IMR-90 (cell line): ENCODE measurements around the gene MPZL3. TPM values are rescaled to one million over a fixed set of nuclear protein-coding genes. Genes with fewer than 3 reads are reported as not detected.

ENCODE experiments used
- ATAC-seq: fragments of 200-7000 bp; cut with Tn5 transposase; 2 replicates; pipeline ENCODE4 v1.9.1; 2020; ENCODE audit warnings: low read depth, mild to moderate bottlenecking, moderate library complexity
- BruUV-seq: library from RNA; stranded (reverse); fragments of 400-500 nt; replicated peaks from 2 replicates; lab custom pipeline; 2021; lab: Mats Ljungman, UMichigan
- CTCF ChIA-PET: fragments of 300-600 bp; formaldehyde crosslinking; extraction: SDS; loops from one replicate; lab custom pipeline; 2021; ENCODE audit warnings: antibody characterized with exemption; lab: Yijun Ruan, JAX
- POLR2A ChIA-PET: fragments of 300-600 bp; sonication (Branson Sonifier 250); formaldehyde crosslinking; loops from one replicate; lab custom pipeline; 2022; ENCODE audit warnings: antibody characterized with exemption; ENCODE audit not compliant: unreplicated experiment; lab: Charles Lee
- DNase-seq: peaks from one replicate; pipeline ENCODE4 v3.0.0; 2013
- H2AFZ ChIP-seq: replicated peaks from 2 replicates; pipeline ENCODE3; 2013; ENCODE audit warnings: low read length, mild to moderate bottlenecking; ENCODE audit not compliant: poor library complexity
- H2AK5ac ChIP-seq: 2 replicates; pipeline ENCODE4 v1.6.1; 2013; ENCODE audit warnings: low read depth, low read length, inconsistent platforms
- H2AK9ac ChIP-seq: replicated peaks from 2 replicates; pipeline ENCODE3; 2013; ENCODE audit warnings: mild to moderate bottlenecking, low read depth, low read length, moderate library complexity; ENCODE audit not compliant: poor library complexity
- H2BK120ac ChIP-seq: 2 replicates; pipeline ENCODE4 v1.6.1; 2013; ENCODE audit warnings: low read depth, low read length, inconsistent platforms
- H2BK15ac ChIP-seq: 3 replicates; pipeline ENCODE4 v1.6.1; 2013; ENCODE audit warnings: low read depth, low read length, inconsistent platforms
- H2BK20ac ChIP-seq: 2 replicates; pipeline ENCODE4 v1.6.1; 2013; ENCODE audit warnings: low read depth, mild to moderate bottlenecking, inconsistent platforms, low read length, moderate library complexity
- H2BK5ac ChIP-seq: 2 replicates; pipeline ENCODE4 v1.6.1; 2013; ENCODE audit warnings: mild to moderate bottlenecking, low read depth, low read length, inconsistent platforms; ENCODE audit not compliant: poor library complexity, severe bottlenecking
- H3K14ac ChIP-seq: replicated peaks from 2 replicates; pipeline ENCODE4 v1.6.1; 2013; ENCODE audit warnings: low read depth, low read length, inconsistent platforms
- H3K18ac ChIP-seq: 2 replicates; pipeline ENCODE4 v1.6.1; 2013; ENCODE audit warnings: low read depth, low read length, control low read depth
- H3K23ac ChIP-seq: 2 replicates; pipeline ENCODE4 v1.6.1; 2013; ENCODE audit warnings: low read depth, low read length, inconsistent platforms
- H3K27ac ChIP-seq: 2 replicates; pipeline ENCODE4 v1.5.1; 2013; ENCODE audit warnings: mild to moderate bottlenecking, control low read depth, low read length; ENCODE audit not compliant: insufficient read depth
- H3K27me3 ChIP-seq: 2 replicates; pipeline ENCODE4 v1.6.1; 2013; ENCODE audit warnings: low read length; ENCODE audit not compliant: control insufficient read depth, insufficient read depth
- H3K36me3 ChIP-seq: 2 replicates; pipeline ENCODE4 v1.6.1; 2013; ENCODE audit warnings: low read length, mixed read lengths; ENCODE audit not compliant: control insufficient read depth, insufficient read depth
- H3K4ac ChIP-seq: 2 replicates; pipeline ENCODE4 v1.6.1; 2013; ENCODE audit warnings: low read depth, low read length, inconsistent platforms
- H3K4me1 ChIP-seq: 2 replicates; pipeline ENCODE4 v1.6.1; 2013; ENCODE audit warnings: low read length, mixed read lengths; ENCODE audit not compliant: control insufficient read depth, insufficient read depth
- H3K4me2 ChIP-seq: 2 replicates; pipeline ENCODE4 v1.6.1; 2013; ENCODE audit warnings: low read depth, mild to moderate bottlenecking, control low read depth, low read length, moderate library complexity
- H3K4me3 ChIP-seq: 2 replicates; pipeline ENCODE4 v1.5.1; 2013; ENCODE audit warnings: low read depth, mild to moderate bottlenecking, control low read depth, low read length, moderate library complexity; ENCODE audit not compliant: insufficient read depth
- H3K56ac ChIP-seq: 2 replicates; pipeline ENCODE4 v1.6.1; 2013; ENCODE audit warnings: low read length, inconsistent platforms; ENCODE audit not compliant: insufficient read depth; ENCODE audit errors: extremely low read depth
- H3K79me1 ChIP-seq, 2 experiments: 2 replicates each; pipeline ENCODE4 v1.6.1; 2013; ENCODE audit warnings: low read length in 2 of 2, inconsistent platforms in 1 of 2, low read depth in 1 of 2
- H3K9ac ChIP-seq: 2 replicates; pipeline ENCODE4 v1.6.1; 2013; ENCODE audit warnings: low read depth, low read length, control low read depth
- H3K9me1 ChIP-seq: 2 replicates; pipeline ENCODE4 v1.6.1; 2013; ENCODE audit warnings: low read length, inconsistent platforms; ENCODE audit not compliant: insufficient read depth
- H3K9me3 ChIP-seq: 2 replicates; pipeline ENCODE4 v1.6.1; 2013; ENCODE audit warnings: low read length; ENCODE audit not compliant: control insufficient read depth, insufficient read depth
- H4K20me1 ChIP-seq: 2 replicates; pipeline ENCODE4 v1.6.1; 2013; ENCODE audit warnings: low read length, inconsistent platforms; ENCODE audit not compliant: insufficient read depth
- H4K5ac ChIP-seq: 2 replicates; pipeline ENCODE4 v1.6.1; 2013; ENCODE audit warnings: mild to moderate bottlenecking, low read depth, low read length, control low read depth
- H4K8ac ChIP-seq, 2 experiments: 2 replicates each; pipeline ENCODE4 v1.6.1; 2013; ENCODE audit warnings: low read depth in 2 of 2, low read length in 2 of 2, control low read depth in 1 of 2, inconsistent platforms in 1 of 2
- H4K91ac ChIP-seq: 2 replicates; pipeline ENCODE4 v1.6.1; 2013; ENCODE audit warnings: low read depth, low read length, inconsistent platforms; ENCODE audit not compliant: insufficient read depth
- CEBPB ChIP-seq: IDR thresholded peaks from 2 replicates; pipeline ENCODE4 v1.6.1; 2012; ENCODE audit warnings: low read depth, low read length, improper control_type of control experiment
- CHD1 ChIP-seq: IDR thresholded peaks from 2 replicates; pipeline ENCODE4 v1.6.1; 2012; ENCODE audit warnings: low read depth, low read length, improper control_type of control experiment
- CTCF ChIP-seq: conservative IDR thresholded peaks from 2 replicates; pipeline ENCODE4 v1.5.1; 2012; ENCODE audit warnings: mild to moderate bottlenecking, low read depth, low read length, improper control_type of control experiment
- FOS ChIP-seq: fragments of 150-350 bp; IDR thresholded peaks from 2 replicates; pipeline ENCODE4 v1.6.1; 2016; ENCODE audit warnings: low read depth, low read length
- MAFK ChIP-seq: IDR thresholded peaks from 2 replicates; pipeline ENCODE4 v1.6.1; 2012; ENCODE audit warnings: low read depth, low read length, improper control_type of control experiment
- MAZ ChIP-seq: IDR thresholded peaks from 2 replicates; pipeline ENCODE4 v1.6.1; 2012; ENCODE audit warnings: low read depth, mild to moderate bottlenecking, low read length, improper control_type of control experiment, moderate library complexity, borderline replicate concordance
- MXI1 ChIP-seq: IDR thresholded peaks from 2 replicates; pipeline ENCODE4 v1.6.1; 2012; ENCODE audit warnings: low read depth, mild to moderate bottlenecking, low read length, moderate library complexity, borderline replicate concordance
- RAD21 ChIP-seq: IDR thresholded peaks from 2 replicates; pipeline ENCODE4 v1.6.1; 2012; ENCODE audit warnings: low read length, improper control_type of control experiment
- RFX5 ChIP-seq: IDR thresholded peaks from 2 replicates; pipeline ENCODE4 v1.8.0; 2012; ENCODE audit warnings: low read depth, mild to moderate bottlenecking, low read length, moderate library complexity
- USF2 ChIP-seq: fragments of 150-350 bp; IDR thresholded peaks from 2 replicates; pipeline ENCODE4 v1.6.1; 2017; ENCODE audit warnings: mild to moderate bottlenecking, antibody characterized with exemption, low read length, low read depth
- WGBS, 2 experiments: methylation state at CpG; one replicate each; pipeline versions ENCODE4 v1.1.5 to v1.1.7; 2013; ENCODE audit warnings: missing lambda C conversion rate in 2 of 2; ENCODE audit not compliant: insufficient read length in 1 of 2; ENCODE audit errors: extremely low coverage in 2 of 2; 5-methylcytosine and 5-hydroxymethylcytosine counted together
- dilution Hi-C: fragments of 300-500 bp; cut with HindIII; formaldehyde crosslinking; loops from one replicate; pipeline ENCODE4 v1.14.3; 2018; ENCODE audit warnings: low sequenced_read_pairs; ENCODE audit not compliant: unreplicated experiment
- in situ Hi-C: fragments of 300-500 bp; cut with MboI; formaldehyde crosslinking; loops from 3 replicates; pipeline ENCODE4 v1.14.3; 2019; ENCODE audit warnings: low sequenced_read_pairs, inconsistent platforms, mixed read lengths
- intact Hi-C: fragments of 100-400 bp; cut with micrococcal nuclease; formaldehyde crosslinking; loops from 2 replicates; pipeline ENCODE4 v1.10.0; 2022
- polyA plus RNA-seq, 3 experiments: library from polyadenylated mRNA; depleted of rRNA; stranded (reverse); fragments of >200 nt; gene quantifications; 2 replicates each; pipeline ENCODE4 v1.2.3, GENCODE V29; 2012; ENCODE audit warnings: low replicate concordance in 1 of 3
- total RNA-seq: library from RNA; depleted of rRNA; stranded (reverse); fragments of >200 nt; gene quantifications from 2 replicates; pipeline ENCODE4 v1.2.3, GENCODE V29; 2012

Gene MPZL3
- total and polyA plus RNA-seq, 2 of the 4 experiments (the other 2 are of a cell fraction), result 0.15 to 0.36 TPM

- no peak for TF ChIP-seq MAFK
These were observed 49.4 kb downstream of the MPZL3 start (continued) for GRCh38 chr11:118202599-118203422.

- H3K9ac ChIP-seq, result no peak overlapping the region
- no peaks in the 10 kb centered on the region for H3K9me1 ChIP-seq
- intact Hi-C loops, result no loop called here
- H3K18ac ChIP-seq, result no peak overlapping the region
- H3K27me3 ChIP-seq, result peaks cover 10% of the 10 kb centered on the region
- TF ChIP-seq FOS, result no peak
- no peak for TF ChIP-seq RFX5
- TF ChIP-seq USF2, result no peak
- TF ChIP-seq MXI1, result no peak
- TF ChIP-seq CTCF, result no peak
- no peak for TF ChIP-seq CEBPB
- TF ChIP-seq MAFK, result no peak
- no peak for TF ChIP-seq CHD1
- no peak for TF ChIP-seq MAZ
- no peak for TF ChIP-seq RAD21
- BruUV-seq, result no TSS peak
- H4K91ac ChIP-seq, result no peak overlapping the region
- no peak overlapping the region for H2BK15ac ChIP-seq
- H3K4me1 ChIP-seq, result no peaks in the 10 kb centered on the region
- no peaks in the 10 kb centered on the region for H3K9me3 ChIP-seq
- H2BK20ac ChIP-seq, result no peak overlapping the region
- H2AK9ac ChIP-seq, result no peak overlapping the region
- ATAC-seq (no peak), DNase-seq (no peak)
- H2AFZ ChIP-seq, result no peak overlapping the region
- dilution Hi-C loops, result no loop called here
- CTCF ChIA-PET, result no interaction called here
- POLR2A ChIA-PET, result no interaction called here
- H3K4me2 ChIP-seq, result no peak overlapping the region
- H3K36me3 ChIP-seq, result no peaks in the 10 kb centered on the region
- no peak overlapping the region for H3K14ac ChIP-seq
- H3K4ac ChIP-seq, result no peak overlapping the region
- WGBS, 2 experiments, result 60% methylated on average over 1 of the region's 2 CpGs; no CpG with 5 or more reads in 1 of the 2 experiments
- no peak overlapping the region for H4K8ac ChIP-seq
- no peak overlapping the region for H3K56ac ChIP-seq
- H3K79me1 ChIP-seq, result no peaks in the 10 kb centered on the region
- H2AK5ac ChIP-seq, result no peak overlapping the region
- no peak overlapping the region for H3K23ac ChIP-seq
- H2BK120ac ChIP-seq, result no peak overlapping the region
- H2BK5ac ChIP-seq, result no peak overlapping the region
- no peak overlapping the region for H3K27ac ChIP-seq
- H3K4me3 ChIP-seq, result no peak overlapping the region
- H4K5ac ChIP-seq, result no peak overlapping the region
- in situ Hi-C loops, result no loop called here
- no peaks in the 10 kb centered on the region for H4K20me1 ChIP-seq
These were observed 50.2 kb downstream of the MPZL3 start for GRCh38 chr11:118201966-118202365.
